NCI-H526 treated with DMSO at 0.1 percent for 48 hours (cell line): ENCODE measurements around the gene ADD1.
"Not testable (repeated sequence)": the region's sequence is repeated elsewhere in the genome, so short reads cannot be mapped to it uniquely, and the experiment has no call there.

Experiments
- DNase-seq: peaks from one replicate; lab custom pipeline; 2025; lab: John Stamatoyannopoulos, UW

Gene ADD1

DNA sequence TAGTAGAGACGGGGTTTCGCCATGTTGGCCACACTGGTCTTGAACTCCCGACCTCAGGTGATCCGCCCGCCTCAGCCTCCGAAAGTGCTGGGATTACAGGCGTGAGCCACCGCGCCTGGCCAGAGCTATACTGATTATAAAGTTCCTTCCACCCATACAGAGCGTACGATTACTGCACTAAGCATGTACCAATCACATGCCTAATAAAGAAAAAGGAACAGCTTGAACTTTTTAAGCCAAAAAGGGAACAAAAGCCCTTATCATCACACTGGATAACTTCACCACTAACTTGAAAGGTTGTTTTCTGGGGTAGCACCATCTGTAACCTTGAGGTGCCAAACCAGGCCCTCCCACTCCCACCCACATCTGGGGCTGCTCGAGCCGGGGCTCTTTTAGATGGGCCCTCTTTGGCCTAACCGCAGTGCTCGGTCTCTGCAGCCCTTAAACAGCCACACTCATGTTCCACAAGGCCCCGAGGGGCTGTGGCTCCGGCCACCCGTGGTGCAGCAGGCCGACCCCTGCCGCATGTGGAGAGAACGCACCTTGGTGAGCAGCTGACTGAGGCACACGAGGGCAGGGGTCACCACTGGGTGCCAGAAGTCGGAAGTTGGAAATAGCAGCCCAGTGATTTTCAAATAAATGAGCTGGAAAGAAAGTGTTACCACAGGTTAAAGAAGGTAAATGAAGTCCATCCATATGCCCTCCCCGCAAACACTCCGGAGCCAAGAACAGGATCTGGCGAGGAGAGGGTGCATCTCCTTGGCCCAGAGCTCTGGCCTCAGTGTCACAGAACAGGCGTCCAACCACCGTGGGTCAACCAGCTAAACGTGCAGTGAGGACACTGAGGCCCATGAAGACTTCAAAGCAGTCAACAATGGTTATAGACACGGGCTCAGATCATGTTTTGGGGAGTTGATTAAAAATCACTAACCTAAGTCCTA is 101.2 kb downstream of the ADD1 start:
- DNase-seq, result no peak

DNA sequence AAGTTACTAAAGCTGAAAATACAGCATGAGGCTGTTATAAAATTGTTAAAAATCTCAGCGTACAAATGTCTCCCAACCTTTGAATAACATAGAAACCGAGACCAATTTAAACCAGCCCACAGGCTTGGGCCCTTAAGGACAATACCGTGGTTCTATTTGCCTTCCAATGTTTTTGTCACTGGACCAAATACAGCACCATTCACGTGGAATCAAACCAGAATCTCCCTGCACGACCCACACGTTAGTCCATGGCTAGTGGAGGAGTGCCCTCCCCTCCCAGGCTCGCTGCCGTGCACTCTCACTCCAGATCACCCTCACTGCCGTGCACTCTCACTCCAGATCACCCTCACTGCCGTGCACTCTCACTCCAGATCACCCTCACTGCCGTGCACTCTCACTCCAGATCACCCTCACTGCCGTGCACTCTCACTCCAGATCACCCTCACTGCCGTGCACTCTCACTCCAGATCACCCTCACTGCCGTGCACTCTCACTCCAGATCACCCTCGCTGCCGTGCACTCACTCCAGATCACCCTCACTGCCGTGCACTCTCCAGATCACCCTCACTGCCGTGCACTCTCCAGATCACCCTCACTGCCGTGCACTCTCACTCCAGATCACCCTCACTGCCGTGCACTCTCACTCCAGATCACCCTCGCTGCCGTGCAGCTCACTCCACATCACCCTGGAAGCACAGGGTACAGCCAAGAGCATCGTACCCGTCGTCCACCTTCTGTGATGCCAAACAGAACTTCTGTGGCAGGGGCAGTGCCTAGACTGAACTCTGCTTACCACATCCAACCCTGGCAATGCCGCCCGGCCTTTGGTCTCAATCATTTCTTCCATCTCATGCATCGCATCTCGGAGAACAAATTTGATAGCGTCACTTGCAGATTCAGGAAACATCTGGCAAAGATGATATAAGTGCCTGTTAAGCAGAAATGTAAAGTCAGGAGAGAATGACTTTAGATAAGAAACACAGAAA is 102.3 kb downstream of the ADD1 start:
- not testable (repeated sequence) for DNase-seq

DNA sequence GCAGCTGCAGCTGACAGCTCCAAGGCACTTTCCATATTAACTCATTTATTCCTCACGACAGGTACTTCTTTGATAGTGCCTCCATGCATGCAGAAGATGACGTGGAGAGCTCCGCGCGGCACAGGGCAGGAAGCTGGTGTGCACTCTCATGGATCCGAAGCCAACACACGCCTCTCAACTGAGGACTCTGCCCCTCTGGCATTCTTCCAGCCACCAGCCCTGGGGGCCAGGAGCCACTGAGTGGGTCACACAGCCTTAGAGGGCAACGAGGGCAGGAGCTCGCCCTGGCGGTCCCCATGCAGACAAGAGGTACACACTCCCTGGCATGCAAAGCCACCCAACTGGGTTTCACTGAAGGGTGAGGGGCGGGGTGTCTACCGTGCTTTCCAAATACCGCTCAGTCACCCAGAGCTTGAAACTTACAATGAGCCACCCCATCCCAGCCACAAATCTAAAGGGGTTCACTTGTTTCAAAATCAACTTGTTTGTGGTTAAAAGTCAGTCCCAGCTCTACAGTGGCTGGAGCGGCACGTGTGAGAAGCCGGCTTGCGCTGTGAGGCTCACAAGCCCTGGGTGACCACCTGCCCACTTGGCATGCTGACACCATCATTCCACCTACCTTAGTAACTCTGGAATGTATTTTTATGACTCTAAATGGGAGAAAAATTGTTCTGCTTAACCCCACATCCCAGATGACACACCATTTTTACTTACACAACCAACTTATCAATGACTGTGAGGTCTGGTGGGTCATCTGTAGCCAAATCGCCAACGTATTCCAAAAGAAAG is 103.4 kb downstream of the ADD1 start:
- DNase-seq, result no peak

DNA sequence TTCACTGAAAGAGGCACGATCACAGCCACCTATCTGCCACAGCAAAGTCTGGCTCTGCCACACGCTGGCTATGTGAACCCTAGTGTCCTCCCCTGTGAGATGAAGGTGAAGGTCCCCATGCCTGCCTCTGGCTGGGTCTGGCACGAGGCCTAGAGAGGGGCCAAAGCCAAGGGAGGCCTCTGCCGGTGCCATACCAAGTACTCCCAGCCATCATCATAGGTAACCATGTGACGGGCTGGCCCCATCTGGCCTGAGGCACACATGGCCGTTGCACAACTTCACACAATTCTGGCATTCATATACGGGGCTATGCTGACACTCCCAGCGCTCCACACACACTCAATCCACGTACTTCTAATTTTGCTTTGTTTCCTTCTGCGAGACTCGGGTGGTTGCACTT is 104.3 kb downstream of the ADD1 start:
- DNase-seq, result no peak

DNA sequence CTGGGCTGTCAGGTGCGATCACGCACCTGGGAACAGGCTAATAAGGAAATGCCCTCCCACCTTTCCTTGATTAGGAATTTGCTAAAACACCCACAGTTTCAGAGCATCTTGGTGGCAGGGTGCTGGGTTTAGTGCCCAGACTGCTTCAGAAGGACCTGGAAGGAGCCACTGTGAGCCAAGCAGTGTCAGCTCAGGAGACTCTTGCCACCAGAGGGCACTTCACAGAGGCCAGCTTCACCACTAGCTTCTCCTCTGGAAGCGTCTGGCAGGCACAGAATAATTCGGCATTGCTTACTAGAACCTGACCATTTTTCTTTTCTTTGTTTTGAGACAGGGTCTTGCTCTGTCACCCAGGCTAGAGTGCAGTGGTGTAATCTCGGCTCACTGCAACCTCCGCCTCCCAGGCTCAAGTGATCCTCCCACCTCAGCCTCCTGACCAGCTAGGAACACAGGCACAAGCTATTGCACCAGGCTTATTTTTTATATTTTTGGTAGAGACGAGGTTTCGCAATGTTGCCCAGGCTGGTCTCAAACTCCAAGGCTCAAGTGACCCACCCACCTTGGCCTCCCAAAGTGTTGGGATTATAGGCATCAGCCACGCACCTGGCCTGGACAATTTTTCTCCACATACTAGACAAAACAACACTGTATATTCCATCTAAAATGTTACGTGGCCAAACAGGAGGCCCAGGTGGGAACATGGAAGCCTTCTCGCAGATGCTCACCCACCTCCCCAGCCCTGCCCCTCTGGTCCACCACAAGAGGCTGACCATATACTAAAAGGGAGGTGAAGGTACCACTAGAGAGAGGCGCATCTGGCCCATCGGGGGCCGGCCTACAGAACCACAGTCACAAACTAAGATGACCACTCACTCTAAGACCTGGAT is 105.5 kb downstream of the ADD1 start:
- no peak for DNase-seq

DNA sequence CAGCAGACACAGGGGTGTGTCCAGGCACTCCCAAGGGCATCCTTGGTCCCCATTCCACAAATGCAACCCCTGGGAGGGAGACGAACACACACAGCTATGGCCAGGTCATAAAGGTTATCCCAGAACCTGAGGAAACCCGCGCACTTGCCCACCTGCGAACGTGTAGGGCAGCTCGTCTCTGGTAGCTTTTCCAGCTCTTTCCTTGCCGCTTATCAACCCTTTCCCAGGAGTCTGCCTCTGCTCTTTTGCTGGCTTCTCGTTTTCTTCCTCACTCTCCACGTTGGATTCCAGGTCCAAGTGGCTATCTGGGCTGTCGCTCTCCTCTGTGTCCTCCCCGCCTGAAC is 106.1 kb downstream of the ADD1 start:
- no peak for DNase-seq

DNA sequence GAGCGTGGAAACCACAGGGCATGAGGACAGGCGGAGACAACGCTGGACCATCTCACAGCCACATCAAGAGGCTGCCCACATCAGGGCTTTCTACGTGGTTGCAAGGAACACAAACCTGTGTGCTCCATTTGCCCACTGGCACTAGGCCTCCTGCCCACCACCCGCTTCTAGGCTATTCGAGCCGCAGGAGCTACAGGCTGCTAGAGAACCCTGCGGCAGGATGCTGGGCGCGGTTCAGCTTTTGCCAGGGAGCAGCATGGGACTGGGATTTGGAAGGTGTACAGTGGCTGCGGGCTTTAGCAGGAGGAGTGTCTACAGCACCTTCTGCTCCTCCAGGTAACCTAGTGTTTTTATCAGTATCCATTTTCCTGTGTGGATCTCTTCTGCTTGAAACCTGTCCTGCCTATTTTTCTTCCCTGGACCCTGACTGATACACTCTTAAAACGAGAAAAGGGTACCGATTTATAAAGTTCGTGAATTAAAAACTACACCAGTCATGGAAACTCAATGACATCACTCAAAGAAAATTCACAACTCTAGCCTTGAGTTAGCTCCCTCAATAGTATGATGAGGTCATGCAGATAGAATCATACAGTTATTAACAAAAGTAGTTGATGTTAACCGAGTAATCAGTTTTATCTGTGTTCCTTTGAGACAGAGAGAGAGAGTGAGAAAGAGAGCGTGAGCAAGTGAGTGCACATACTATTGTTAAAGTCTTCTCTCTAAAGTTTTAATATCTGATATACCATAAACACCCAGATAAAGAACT is 106.8 kb downstream of the ADD1 start:
- no peak for DNase-seq

DNA sequence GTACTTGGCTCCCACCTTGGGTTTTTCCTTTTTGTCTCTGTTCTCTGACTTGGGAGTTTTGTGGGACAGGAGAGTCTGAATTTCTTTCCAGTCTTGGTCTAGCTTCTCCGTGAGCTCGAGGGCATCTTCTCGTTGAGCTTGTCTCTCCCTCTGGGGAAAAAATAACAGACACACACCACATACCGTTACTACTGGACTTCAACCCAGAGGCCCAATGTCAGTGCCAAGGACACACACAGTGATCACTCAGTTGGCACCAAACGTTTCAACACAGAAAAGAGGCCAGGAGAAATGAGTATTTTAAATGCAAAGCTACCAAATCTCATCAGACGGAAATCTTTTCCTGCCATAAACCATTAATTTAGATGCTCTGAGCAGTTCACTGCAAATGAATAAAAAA is 109.9 kb downstream of the ADD1 start:
- no peak for DNase-seq

DNA sequence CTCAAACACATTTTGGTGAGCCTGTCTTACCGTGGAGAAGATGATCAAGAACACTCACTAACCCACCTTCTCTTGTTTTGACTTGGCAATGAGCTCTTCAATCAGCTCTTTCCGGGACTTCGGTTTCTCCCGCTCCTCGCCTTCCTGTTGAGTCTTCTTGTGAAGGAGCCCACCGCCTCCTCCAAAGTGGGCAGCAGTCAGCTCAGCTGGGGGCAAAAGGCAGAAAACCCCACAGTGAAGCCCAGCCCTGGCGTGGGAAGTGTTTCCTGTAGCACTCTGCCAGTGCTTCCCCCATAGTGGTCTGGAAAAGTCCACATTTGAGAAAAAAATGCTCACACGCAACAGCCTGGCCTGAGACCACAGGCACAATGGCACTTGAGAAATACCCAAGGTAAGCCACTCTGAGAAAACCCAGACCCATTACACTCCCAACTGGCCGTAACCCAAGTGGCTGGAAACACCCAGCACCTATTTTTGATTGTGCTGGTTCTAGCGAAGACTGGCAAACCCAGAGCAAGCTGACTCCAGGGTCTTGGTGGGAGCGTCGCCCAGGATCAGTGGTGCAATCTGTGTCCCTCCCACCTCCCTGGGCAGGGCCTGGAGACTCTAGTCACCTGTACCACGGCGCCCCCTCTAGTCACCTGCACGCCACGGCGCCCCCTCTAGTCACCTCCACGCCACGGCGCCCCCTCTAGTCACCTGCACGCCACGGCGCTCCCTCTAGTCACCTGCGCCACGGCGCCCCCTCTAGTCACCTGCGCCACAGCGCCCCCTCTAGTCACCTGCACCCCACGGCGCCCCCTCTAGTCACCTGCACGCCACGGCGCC is 110.9 kb downstream of the ADD1 start:
- no peak for DNase-seq

DNA sequence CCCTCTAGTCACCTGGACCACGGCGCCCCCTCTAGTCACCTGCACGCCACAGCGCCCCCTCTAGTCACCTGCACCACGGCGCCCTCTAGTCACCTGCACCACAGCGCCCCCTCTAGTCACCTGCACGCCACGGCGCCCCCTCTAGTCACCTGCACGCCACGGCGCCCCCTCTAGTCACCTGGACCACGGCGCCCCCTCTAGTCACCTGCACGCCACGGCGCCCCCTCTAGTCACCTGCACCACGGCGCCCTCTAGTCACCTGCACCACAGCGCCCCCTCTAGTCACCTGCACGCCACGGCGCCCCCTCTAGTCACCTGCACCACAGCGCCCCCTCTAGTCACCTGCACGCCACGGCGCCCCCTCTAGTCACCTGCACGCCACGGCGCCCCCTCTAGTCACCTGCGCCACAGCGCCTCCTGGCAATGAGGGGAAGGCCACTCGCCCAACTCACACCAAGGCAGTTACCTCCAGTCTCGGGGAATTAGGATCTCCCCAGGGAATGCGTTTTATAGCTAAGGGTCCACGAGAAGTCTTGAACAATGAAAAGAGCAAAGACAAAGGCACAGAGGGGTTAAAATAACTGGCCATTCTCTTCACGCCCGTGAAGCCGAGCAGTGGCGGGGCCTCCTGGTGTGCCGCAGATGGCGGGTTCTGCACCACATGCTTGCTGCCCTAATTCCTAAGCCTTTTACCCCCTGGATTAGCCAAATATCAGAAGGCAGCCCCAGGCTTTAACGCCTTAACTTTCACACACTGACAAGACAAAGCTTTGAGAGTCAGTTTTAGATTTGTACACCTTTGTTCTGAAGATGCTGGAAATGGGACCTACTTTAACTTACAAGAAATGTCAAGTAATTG is 111.8 kb downstream of the ADD1 start:
- not testable (repeated sequence) for DNase-seq

DNA sequence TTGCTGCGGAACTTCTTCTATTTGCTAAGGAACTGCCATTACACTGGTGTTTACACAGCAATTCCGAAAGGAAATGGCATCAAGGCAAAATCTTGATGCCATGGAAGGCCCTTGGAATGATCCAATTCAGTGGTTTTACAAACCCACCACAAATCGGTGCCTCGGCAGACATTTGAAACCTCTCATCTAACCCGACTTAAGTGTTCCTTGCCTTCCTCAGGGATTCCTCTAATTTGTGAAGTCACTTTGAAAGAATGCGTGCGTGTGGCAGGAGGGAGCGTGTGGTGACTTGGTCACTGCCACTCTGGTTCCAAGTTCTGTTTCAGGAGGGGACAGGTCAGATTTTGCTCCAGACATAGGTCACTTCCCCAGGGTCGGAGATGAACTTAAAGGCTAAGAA is 114.8 kb downstream of the ADD1 start:
- DNase-seq, result no peak

DNA sequence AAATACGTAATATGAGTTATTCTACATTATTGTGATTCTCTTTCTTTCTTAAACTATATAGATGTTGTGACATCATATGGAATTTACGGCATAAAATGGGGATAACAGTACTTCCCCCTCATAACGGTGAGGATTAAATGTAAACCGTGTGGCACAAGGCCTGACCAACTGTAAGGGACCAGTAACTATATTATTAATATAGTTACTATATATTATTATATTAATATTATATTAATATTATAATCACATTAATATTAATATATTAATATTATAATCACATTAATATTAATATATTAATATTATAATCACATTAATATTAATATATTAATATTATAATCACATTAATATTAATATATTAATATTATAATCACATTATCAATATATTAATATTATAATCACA is 116.8 kb downstream of the ADD1 start:
- not testable (repeated sequence) for DNase-seq

DNA sequence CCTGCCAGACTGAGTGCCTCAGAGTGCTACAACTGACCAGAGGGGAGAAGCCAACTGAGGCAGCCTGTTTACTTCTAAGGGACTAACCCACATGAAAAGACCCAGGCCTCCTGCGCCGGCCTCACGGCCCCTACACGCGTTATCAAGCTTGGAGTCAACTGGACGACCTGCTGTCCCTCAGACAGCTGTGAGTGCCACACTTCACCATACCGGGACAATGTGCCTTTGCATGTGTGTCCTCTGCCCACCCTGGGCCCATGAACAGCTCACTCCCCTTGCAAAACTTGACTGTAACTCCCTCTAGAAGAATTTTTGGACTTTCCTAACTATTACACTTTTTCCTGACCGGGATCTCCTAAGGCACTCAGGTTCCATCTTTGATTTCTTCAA is 117.8 kb downstream of the ADD1 start:
- DNase-seq, result no peak

DNA sequence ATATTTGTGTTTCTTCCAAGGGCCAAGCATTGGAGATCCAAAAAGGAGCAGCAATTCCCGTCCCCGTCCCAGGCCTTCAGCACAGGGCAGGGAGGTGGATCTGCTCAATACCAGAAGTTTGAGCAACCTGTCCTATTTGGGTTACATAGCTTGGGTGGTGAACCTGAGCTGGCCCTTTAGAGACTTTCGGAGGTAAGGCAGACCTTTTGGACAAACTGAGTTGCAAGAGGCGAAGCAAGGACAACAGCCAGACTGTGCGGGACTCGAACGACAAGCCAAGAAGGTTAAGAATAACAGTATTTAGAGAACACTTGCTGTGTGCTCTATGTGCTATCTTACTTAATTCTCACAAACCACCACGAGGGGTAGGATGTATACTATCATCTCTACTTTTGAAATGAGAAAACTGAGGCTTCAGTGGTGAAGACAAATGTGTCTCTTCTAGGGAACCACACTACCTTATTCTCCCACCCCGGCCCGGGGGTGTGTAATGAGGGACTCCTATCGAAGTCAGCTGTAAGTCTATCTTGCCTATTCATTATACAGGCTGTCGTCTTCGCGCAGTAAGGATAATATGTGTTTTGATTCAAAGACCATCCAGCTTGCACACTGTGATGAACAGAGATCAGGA is 118.3 kb downstream of the ADD1 start:
- peak; percentile 53 for DNase-seq

DNA sequence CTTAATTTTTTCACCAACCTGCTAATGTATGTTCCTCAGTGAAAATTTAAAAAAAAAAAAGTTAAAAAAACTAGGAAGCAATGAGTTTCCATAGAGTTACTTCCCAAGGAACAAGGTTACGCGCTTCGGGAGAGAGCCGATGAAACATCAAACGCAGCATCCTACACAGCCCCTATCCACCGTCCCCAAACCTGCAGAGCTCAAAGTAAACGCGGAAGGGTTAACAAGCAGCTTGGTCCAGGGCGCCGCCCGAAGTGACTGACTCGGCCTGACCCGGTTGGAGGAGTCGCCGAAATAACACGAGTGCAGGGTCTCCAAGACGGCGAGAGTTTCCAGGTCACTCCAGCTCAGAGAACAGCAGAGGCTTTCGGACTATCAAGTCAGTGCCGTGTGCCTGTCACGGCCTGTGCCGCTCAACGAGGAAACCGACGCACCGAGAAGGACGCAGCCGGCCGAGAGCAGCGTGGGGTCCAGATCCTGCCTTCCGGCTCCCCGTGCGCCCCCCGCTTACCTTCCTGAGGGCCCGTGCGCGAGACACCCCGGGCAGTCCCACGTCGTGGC is 119.0 kb downstream of the ADD1 start:
- peak; percentile 64 for DNase-seq

DNA sequence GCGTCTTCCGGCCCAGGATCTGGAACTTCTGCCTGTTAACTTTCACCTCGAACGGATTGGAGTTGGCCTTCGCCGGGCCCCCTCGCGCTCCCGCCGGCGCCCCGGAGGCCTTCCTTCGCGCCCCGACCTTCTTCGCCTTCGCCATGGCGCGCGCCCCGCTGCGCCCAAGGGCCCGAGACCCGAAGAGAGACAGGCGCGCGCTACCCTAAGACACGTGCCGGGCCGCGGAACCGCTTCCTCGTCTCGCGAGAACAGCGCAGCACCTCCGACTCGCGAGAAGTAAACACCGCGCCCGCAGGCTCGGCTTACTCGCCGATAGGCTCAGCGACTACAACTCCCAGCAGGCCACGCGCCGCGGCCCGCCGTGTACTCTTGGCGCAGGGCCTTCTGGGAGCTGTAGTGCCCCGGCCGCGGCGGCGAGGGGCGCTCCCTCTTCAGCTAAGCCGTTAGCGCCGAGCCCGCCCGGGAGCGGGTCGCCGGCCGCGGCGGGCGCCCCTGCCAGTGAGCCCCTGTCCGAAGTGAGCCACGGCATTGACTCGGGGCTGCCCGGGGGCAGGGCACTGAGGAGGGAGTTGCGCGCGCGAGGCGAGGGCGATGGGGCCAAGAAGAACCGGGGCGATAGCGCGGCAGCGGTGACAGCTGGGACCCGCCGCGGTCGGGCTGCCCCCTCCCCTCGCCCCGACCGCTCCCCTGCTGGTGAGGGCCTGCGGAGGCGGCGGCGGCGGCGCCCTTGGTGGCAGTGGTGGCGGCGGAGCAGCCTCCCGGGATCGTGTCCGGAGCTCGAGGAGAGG is 119.7 kb downstream of the ADD1 start, which contains the start of the genes GRK4 and NOP14:
Gene GRK4, plus strand, starts transcription at position 397 of the 791 bp plus-strand sequence. CDS start 500 bp downstream, outside the sequence.
Gene NOP14, minus strand, starts transcription at position 232 of the 791 bp plus-strand sequence. Its CDS starts 87 bp downstream, at position 145.
- peak; percentile 94 for DNase-seq
